HEK293T (cell line): Measurements from ENCODE around the gene IFT80.

ENCODE experiments used
- CTCF ChIA-PET: fragments of 350-600 bp; formaldehyde crosslinking; extraction: SDS; loops from one replicate; lab custom pipeline; 2021; ENCODE audit warnings: antibody characterized with exemption, inconsistent platforms; lab: Yijun Ruan, JAX
- POLR2A ChIA-PET: fragments of 350-600 bp; formaldehyde crosslinking; extraction: SDS; loops from one replicate; lab custom pipeline; 2020; ENCODE audit warnings: antibody characterized with exemption, inconsistent platforms; lab: Yijun Ruan, JAX
- DNase-seq: peaks from one replicate; pipeline ENCODE4 v3.0.0; 2012; ENCODE audit warnings: mixed read lengths; ENCODE audit errors: extremely low spot score
- ARNT ChIP-seq: fragments of 450-650 bp; IDR thresholded peaks from 2 replicates; pipeline ENCODE4 v1.6.1; 2017; ENCODE audit warnings: mild to moderate bottlenecking
- BHLHE40 ChIP-seq: fragments of 450-650 bp; IDR thresholded peaks from 2 replicates; pipeline ENCODE4 v1.6.1; 2016; ENCODE audit warnings: mild to moderate bottlenecking, moderate library complexity, borderline replicate concordance
- CTBP1 ChIP-seq: fragments of 450-650 bp; IDR thresholded peaks from 2 replicates; pipeline ENCODE4 v1.6.1; 2016; ENCODE audit warnings: borderline replicate concordance
- ELF4 ChIP-seq: fragments of 450-650 bp; IDR thresholded peaks from 2 replicates; pipeline ENCODE4 v1.6.1; 2017; ENCODE audit warnings: antibody characterized with exemption
- FOXA1 ChIP-seq: fragments of 450-650 bp; IDR thresholded peaks from 2 replicates; pipeline ENCODE4 v1.6.1; 2016; ENCODE audit warnings: mild to moderate bottlenecking
- FOXK2 ChIP-seq: fragments of 450-650 bp; IDR thresholded peaks from 2 replicates; pipeline ENCODE4 v1.6.1; 2016; ENCODE audit warnings: mild to moderate bottlenecking
- HDGF ChIP-seq: fragments of 450-650 bp; IDR thresholded peaks from 2 replicates; pipeline ENCODE4 v1.6.1; 2017; ENCODE audit warnings: antibody characterized with exemption, borderline replicate concordance
- L3MBTL2 ChIP-seq: fragments of 450-650 bp; conservative IDR thresholded peaks from 2 replicates; pipeline ENCODE4 v1.6.1; 2016; ENCODE audit warnings: mild to moderate bottlenecking
- LEF1 ChIP-seq: fragments of 450-650 bp; IDR thresholded peaks from 2 replicates; pipeline ENCODE4 v1.6.1; 2017; ENCODE audit warnings: mild to moderate bottlenecking, borderline replicate concordance
- NFRKB ChIP-seq: fragments of 450-650 bp; IDR thresholded peaks from 2 replicates; pipeline ENCODE4 v1.6.1; 2016; ENCODE audit warnings: mild to moderate bottlenecking, moderate library complexity
- PKNOX1 ChIP-seq: fragments of 450-650 bp; IDR thresholded peaks from 2 replicates; pipeline ENCODE4 v1.6.1; 2016
- SP1 ChIP-seq: fragments of 450-650 bp; IDR thresholded peaks from 2 replicates; pipeline ENCODE4 v1.6.1; 2017
- SUZ12 ChIP-seq: fragments of 450-650 bp; IDR thresholded peaks from 2 replicates; pipeline ENCODE4 v1.6.1; 2016; ENCODE audit warnings: mild to moderate bottlenecking
- TARDBP ChIP-seq: fragments of 450-650 bp; IDR thresholded peaks from 2 replicates; pipeline ENCODE4 v1.6.1; 2016
- ZNF384 ChIP-seq: fragments of 450-650 bp; IDR thresholded peaks from 2 replicates; pipeline ENCODE4 v1.6.1; 2016

IFT80 gene

GRCh38 chr3:160400702-160401150, 1.7 kb upstream of the IFT80 start:
- TF ChIP-seq LEF1 (no peak), BHLHE40 (no peak), ZNF384 (no peak), ELF4 (no peak), SUZ12 (no peak), ARNT (no peak), PKNOX1 (no peak), TARDBP (no peak)
- ChIA-PET CTCF (no interaction called here), POLR2A (interaction anchor here (1.3 kb wide), 2 partner anchors 10 to 175 kb away, joined by 3 to 4 read pairs; partner anchors contain the start of gene C3orf80)
- peak; percentile 13 for DNase-seq

DNA sequence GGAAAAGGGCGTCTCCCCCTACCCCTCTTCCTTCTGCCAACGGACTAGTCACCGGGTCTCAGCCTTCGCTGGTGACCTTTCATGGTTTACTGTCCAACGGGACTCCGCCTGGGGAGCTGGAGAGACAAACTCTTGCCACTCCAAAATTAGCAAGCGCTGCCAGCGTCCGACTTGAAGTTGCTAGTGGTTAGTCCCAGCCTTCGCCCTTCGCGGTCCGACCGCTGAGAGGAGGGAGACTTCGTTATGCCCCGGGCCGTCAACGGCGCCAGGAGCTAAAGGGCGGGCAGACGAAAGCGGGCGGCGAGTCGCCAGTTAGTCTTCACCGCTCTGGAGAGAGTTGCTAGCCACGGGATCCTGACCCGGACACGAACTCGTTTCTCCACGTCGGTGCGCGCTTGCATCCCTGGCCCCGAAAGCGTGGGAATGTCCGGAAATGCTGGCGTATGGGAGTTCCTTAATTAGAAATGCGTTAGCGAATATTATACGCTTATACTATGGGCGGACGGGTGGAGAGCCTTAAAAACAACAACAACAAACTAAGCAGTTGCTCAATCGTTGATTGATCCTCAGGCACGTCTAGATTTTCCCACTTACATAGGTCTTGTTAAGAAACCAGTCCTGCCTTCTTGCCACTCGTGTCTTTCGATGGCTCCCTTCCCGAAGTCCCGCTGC, 1.1 kb upstream of the IFT80 start:
- POLR2A ChIA-PET: interaction anchor here (1.1 to 1.3 kb wide), 3 partner anchors 10 to 175 kb away, joined by 3 to 4 read pairs (median 3); partner anchors contain the start of gene C3orf80
- CTCF ChIA-PET: no interaction called here
- no peak for TF ChIP-seq ZNF384
- no peak for TF ChIP-seq HDGF
- TF ChIP-seq CTBP1: no peak
- no peak for TF ChIP-seq SP1
- TF ChIP-seq FOXA1: no peak
- no peak for TF ChIP-seq SUZ12
- no peak for TF ChIP-seq NFRKB
- TF ChIP-seq ELF4: no peak
- TF ChIP-seq L3MBTL2: no peak
- no peak for DNase-seq

DNA sequence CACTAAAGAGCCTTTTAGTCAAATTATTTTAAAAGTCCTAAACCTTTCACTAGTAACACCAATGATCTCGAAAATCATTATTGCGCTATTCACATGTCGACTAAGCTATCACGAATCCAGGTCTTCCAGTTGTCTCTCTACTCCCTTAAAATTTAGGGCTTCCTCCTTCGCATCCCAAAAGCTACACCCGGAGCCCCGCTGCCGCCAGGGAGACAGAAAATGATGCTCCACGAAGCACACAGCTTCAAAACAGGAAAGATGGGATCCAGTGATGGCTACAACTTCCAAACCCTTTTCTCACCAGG, 253 bp downstream of the IFT80 start:
- ChIA-PET CTCF (no interaction called here), POLR2A (no interaction called here)
- TF ChIP-seq ARNT (no peak), CTBP1 (peak; percentile 65), FOXA1 (no peak)
- no peak for DNase-seq

- CTCF ChIA-PET: no interaction called here
- no peak for TF ChIP-seq FOXK2
- TF ChIP-seq BHLHE40: no peak
- TF ChIP-seq FOXA1: no peak
- POLR2A ChIA-PET: no interaction called here
- DNase-seq: no peak
Observed at GRCh38 chr3:160395297-160395696, 3.7 kb downstream of the IFT80 start.

DNA sequence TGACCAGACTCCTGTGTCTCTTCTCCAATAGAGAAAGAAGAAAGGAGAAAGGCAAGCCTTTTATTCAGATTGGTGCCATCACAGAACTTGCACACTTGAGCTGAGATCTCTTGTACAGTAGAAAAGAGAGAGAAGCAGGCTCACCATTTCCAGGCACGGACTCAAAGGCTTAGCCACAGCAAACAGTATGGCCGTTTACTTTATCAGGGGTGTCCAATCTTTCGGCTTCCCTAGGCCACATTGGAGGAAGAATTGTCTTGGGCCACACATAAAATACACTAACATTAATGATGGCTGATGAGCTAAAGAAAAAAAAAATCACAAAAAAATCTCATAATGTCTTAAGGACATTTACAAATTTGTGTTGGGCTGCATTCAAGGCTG, 5.0 kb downstream of the IFT80 start:
- TF ChIP-seq HDGF (no peak), CTBP1 (no peak), NFRKB (no peak), FOXA1 (no peak), TARDBP (no peak), SP1 (no peak), ELF4 (no peak), L3MBTL2 (no peak), PKNOX1 (no peak), BHLHE40 (no peak), ARNT (no peak), ZNF384 (no peak), FOXK2 (no peak)
- POLR2A ChIA-PET: no interaction called here
- DNase-seq: no peak
- CTCF ChIA-PET: interaction anchor here (0.7 kb wide), 1 partner anchor 19 kb away, joined by 3 read pairs; no protein-coding TSS in a partner anchor

DNA sequence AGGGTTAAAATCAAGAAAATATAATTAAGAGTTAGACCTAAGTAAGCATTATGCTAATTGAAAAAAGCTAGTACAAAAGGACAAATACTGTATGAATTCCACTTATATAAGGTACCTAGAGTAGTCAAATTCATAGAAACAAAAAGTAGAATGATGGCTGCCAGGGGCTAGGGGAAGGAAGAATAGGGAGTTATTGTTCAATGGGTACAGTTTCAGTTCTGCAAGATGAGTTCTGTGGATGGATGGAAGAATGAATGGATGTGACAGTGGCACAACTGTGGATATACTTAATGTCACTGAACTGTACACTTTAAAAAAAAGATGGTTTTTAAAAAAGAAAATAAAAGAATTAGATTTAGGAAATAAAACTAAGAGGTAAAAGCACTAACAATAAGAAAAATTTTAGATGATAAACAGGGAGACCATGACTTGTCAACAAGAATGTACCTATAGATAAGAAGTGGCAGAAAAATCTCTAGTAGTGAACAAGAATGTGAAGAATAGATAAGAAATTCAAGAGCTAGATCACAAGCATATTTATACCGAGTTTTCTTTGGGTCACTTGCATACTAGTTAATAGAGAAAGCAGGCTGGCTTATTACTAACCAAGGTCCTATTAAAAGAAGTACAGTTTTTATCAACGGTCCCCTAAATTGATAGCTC, 5.5 kb downstream of the IFT80 start:
- DNase-seq: no peak
- ChIA-PET CTCF (interaction anchor here (0.7 kb wide), 1 partner anchor 20 kb away, joined by 3 read pairs; no protein-coding TSS in a partner anchor), POLR2A (no interaction called here)
- no peak for TF ChIP-seq FOXK2
- no peak for TF ChIP-seq SP1
- TF ChIP-seq BHLHE40: no peak

DNA sequence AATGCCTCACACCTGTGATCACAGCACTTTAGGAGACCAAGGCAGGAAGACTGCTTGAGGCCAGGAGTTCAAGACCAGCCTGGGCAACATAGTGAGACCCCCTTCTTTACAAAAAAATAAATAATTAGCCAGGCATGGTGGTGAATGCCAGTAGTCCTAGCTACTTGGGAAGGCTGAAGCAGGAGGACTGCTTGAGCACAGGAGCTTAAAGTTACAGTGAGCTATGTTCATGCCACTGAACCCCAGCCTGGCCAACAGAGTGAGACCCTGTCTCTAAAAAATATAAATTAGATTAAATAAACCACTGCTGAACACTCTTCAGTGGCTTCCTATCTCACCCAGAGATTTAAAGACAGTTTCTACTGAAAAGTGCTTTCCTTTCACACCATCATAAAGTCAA, 6.2 kb downstream of the IFT80 start:
- ChIA-PET POLR2A (no interaction called here), CTCF (no interaction called here)
- DNase-seq: no peak
- no peak for TF ChIP-seq TARDBP
- TF ChIP-seq FOXA1: no peak
- TF ChIP-seq ELF4: no peak

DNA sequence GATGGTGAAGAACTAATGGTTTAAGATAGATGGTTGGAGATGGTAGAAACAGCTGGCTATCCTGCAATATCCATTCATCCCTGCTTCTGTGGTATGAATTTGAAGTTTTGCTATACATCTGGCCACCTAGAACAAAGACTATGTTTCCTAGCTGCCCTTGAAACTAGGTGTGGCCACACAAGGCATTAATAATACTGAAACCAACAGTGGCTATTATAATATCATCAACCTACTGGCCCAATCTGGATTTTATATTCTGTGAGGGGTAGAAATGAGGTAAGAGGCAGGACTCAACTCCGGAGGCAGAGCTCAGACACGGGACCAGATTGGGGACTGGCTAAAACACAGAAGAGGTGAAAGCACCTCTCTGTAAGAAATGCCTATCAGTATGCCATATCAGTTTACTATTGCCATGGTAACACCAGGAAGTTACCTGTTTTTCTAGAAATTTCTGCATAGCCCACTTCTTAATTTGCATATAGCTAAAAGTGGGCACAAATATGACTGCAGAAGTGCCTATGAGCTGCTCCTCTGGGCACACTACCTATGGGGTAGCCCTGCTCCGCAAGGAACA, 8.4 kb downstream of the IFT80 start:
- ChIA-PET CTCF (no interaction called here), POLR2A (interaction anchor here (0.8 kb wide), 1 partner anchor 11 kb away, joined by 3 read pairs; no protein-coding TSS in a partner anchor)
- no peak for TF ChIP-seq BHLHE40
- no peak for TF ChIP-seq CTBP1
- TF ChIP-seq PKNOX1: no peak
- TF ChIP-seq L3MBTL2: no peak
- no peak for TF ChIP-seq ZNF384
- TF ChIP-seq ARNT: no peak
- TF ChIP-seq TARDBP: no peak
- no peak for DNase-seq
